HG03060 (cell line): Measurements from ENCODE around the gene VGLL1.

Source experiments
- ATAC-seq: cut with Tn5 transposase; IDR thresholded peaks from one replicate; pipeline ENCODE4 v1.9.1; 2021; ENCODE audit warnings: low read depth, moderate number of reproducible peaks; ENCODE audit not compliant: unreplicated experiment

VGLL1 gene, protein sequence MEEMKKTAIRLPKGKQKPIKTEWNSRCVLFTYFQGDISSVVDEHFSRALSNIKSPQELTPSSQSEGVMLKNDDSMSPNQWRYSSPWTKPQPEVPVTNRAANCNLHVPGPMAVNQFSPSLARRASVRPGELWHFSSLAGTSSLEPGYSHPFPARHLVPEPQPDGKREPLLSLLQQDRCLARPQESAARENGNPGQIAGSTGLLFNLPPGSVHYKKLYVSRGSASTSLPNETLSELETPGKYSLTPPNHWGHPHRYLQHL

DNA sequence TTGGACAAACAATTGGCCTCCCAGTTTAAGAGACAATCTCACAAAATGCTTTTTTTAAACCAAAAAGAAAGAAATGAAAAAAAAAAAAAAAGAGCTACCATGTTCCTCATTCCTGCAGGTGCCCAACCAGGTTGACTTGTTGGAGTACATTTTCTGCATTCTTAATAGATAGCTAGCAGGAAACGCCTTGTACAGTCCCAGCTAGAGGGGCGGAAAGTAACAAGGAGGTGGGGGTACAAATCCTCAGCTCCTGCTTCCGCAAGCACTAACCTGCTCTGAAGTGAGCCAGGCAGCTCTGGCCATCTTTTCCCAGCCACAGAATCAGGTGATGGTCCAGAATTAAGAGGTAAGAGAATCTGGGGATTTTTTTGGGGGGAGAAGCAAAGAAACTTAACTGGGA, at the start of gene VGLL1:
VGLL1 (plus strand) TSS at position 265 of the 400 bp plus-strand sequence. CDS start 3,806 bp downstream, outside the sequence.
- ATAC-seq = no peak

DNA sequence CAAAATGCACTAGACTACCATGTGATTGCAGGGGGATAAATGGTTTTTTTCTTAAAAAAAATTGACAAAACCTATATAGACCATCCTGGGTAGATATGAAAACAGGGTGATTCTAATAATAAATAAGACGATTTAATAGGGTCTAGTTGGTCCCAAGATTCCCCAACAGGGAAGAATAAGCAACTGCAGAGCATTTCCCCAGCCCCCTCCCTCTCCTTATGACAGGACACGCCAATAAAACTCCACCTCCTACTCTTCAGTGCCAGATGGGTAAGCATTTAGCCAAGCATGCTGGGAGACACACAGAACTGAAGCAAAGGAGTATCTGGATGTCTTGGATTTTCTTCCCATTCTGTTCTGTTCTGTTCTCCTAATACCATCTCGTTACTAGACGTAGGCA, 44.4 kb upstream of the VGLL1 start, which contains the start of gene BRS3:
BRS3 (plus strand) TSS at position 301 of the 400 bp plus-strand sequence. CDS start 168 bp downstream, outside the sequence.
- ATAC-seq = no peak

DNA sequence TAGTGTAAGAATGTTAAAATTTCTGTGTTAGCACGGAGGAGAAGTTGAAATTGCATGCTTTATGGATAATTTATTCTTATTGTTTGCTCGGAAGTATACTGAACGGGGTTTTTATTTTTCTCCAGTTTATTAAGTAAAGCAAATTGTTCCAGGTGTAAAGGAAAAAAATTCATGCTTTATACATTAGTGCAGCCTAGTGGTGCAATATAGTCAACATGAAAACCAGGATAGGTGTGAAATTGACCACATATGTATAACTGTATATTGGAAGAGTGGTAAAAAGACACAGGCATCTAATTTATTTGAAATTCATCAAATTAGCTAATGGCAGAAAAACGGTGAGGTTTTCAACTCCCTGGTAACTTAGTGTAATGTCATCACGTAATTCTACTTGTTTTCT, 43.3 kb upstream of the VGLL1 start:
- ATAC-seq = no peak

DNA sequence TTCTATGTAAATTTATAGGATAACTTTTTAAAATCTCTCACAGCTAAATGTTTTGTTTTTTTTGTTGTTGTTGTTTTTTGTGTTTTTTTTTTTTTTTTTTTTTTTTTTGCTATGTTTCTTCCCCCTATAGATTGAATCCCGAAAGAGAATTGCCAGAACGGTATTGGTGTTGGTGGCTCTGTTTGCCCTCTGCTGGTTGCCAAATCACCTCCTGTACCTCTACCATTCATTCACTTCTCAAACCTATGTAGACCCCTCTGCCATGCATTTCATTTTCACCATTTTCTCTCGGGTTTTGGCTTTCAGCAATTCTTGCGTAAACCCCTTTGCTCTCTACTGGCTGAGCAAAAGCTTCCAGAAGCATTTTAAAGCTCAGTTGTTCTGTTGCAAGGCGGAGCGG, 40.2 kb upstream of the VGLL1 start:
- ATAC-seq = no peak

DNA sequence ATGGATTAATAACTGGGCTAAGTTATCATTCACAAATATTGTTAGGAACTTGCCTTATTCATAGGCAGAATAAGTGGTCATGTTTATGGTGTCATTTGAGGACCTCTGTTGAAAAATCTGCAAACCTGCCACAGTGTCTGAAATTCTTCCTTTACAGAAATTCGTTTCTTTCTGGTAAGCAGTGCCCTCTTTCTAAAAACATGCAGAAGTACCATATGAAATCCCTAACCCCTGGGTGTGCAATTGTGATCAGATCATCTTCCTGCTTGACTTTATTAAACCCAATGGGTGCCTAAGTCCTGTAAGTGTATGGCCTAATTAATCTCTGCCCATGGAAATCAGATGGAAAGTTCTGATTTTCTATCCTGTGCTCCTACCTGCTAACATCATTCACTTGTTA, 39.0 kb upstream of the VGLL1 start:
- ATAC-seq = no peak

DNA sequence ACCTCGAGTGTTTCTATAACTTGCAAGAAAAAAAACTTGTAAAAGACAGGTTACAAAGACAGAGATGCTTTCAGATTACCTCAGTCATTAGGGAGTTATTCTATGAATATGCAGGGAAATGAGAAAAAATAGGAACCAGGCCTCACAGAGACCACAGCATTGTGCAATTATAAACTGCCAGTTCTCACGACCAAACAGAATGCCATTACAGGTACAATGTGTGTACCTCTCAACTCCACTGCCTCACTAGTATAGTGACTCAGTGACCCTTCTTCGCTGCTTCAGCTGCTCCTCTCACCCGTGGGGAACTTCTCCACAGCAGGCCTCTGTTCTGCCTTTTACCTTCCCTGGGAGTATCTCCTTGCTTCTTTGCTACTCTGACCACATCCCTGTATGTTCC, 37.0 kb upstream of the VGLL1 start:
- no peak for ATAC-seq

DNA sequence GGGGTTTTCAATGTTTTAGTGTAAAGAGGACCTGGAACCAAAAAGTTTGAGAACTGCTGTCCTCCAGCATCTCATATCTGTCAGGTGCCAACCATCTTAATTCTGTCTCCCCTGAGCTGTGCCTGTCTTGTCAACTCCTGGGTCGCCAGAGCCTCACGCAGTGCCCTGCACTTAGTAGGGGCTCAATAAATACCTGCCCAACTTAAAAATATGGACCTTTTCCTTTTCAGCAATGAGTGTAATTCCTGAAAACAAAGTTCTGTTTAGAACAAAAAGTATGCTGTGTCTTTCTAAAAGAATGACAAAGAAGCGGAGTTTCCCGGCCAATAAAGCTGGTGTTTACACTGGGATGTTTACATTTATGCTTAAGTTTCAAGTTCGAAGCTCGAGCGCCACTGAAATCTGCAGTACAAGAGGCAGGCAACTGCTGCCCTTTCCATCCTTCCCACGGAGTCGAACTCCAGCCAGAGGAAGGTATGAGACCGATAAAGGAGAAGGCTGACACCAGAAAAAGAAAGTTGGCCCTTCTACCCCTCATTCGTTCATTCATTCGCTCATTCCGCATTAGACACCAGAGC, 35.7 kb upstream of the VGLL1 start:
- no peak for ATAC-seq

DNA sequence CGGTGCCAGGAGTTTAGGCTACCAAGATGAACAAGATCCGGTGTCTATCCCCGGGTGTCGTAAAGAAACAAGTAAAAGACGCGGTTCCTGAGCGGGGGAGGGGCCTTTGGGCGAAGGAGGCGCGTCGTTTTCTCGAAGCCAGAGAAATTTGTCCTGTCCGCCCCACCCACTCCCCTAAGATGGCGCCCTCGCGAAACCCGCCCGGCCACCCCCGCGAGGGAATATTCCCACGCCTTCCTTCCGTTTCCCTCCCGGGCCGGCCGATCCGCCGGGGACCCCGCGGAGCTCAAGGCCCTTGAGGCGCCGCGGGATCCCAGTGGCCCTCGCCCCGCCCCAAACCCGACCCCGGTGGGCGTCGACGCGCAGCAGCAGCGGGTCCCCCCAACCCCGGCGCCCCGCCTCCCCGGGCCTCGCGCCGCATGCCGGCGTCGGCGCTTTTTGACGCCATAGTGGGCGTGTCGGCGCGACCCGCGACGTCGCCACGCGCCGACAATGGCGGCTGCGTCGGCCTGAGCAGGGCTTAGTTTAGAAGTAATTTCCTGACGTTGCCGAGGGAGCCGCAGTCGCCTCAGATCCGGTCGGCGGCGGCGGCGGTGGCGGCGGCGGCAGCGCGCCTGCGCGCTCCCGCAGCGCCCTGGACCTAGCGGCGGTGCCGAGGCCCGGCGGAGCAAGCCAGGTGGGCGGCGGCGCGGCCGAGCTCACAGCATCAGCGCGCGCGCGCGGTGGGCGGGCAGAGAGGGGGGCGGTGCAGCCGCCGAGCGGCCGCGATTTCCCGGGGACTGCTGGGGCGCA, 35.1 kb upstream of the VGLL1 start:
- peak; percentile 45 for ATAC-seq

DNA sequence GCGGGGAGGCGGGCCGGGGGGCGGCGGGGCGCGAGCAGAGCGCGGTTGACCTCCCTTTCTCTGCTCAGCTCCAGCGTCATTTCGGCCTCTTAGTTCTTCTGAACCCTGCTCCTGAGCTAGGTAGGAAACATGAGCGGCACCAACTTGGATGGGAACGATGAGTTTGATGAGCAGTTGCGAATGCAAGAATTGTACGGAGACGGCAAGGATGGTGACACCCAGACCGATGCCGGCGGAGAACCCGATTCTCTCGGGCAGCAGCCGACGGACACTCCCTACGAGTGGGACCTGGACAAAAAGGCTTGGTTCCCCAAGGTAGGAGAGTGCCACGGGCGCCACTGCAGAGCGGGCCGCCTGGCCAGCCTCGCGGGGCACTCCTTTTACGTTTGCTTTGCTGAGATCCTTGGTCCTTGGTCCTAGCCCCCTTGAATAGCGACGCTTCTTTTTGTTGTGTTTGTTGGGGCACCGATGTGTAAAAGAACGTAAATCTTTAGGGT, 34.4 kb upstream of the VGLL1 start, which contains the start of gene HTATSF1:
HTATSF1 (plus strand) TSS at position 37 of the 497 bp plus-strand sequence; CDS start at position 130, 93 bp downstream.
- ATAC-seq = peak; percentile 22

DNA sequence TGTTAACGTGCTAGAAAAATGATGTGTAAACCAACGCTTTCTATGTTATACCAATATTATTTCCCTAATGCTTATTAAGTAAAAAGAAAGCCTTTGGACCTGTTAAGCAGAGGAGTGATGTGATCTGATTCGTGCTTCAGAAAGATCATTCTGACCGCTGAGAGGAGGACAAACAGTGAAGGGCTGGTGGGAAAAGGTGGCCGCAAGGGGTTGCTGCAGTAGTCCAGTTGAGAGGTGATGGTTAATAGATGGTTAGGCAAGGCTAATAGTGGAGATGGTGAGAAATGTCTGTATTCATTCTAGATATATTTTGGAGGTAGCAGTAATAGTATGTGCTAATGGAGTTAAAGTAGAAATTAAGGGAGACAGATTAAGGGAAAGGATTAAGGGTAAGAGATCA, 12.9 kb upstream of the VGLL1 start:
- ATAC-seq = no peak

DNA sequence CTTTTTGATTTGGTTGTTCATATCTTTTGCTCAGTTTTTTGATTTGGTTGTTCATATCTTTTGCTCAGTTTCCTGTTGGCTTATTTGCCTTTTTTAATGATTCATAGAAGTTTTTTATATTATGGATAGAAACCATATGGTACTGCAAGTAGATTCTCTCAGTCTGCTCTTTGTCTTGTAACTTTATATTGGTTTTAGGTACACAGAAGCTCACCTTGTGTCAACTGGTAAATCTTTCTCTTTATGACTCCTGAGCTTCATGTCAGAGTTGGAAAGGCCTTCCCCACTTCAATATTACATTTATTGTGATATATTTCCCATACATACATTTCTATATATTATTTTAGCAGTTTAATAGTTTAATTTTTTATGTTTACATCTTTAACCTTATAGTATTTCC, 8.2 kb upstream of the VGLL1 start:
- ATAC-seq = no peak

DNA sequence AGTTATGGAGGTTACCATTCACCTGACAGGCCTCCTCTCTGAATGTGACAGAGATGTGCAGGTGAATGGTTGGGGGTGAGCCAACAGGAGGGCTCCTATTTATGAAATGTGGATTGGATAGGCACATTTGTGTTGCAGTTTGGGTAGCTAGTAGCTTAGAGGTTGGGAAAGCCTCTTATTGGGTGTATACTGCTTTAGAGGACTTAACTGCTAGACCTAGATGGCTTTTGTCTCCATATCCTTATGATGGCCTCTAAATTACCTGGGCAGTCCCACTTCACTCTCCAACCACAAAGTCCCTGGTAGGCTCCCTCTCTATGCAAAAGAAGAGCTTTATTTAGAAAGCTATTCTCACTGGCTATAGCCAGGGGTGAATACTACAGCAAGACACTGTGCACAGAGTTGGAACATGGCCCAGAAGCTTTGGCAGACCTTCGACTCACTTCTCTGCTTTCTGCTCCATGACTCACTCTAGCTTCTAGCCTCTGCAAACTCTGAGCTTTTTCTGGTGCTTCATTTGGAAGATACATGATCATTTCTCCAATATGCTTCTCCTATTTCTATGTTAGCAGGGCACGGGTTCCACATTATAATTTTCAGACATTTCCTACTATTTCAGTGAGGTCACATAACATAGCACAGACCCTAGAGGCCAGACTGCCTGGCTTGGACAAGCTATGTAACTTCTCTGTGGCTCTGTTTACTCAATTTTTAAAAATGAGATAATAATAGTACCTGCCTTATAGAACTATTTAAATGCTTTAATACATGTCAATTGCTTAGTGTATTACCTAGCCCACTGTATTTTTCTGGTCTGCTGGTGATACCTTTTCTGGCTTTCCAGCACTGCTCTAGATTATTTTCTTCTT, 6.0 kb upstream of the VGLL1 start:
- ATAC-seq = no peak

DNA sequence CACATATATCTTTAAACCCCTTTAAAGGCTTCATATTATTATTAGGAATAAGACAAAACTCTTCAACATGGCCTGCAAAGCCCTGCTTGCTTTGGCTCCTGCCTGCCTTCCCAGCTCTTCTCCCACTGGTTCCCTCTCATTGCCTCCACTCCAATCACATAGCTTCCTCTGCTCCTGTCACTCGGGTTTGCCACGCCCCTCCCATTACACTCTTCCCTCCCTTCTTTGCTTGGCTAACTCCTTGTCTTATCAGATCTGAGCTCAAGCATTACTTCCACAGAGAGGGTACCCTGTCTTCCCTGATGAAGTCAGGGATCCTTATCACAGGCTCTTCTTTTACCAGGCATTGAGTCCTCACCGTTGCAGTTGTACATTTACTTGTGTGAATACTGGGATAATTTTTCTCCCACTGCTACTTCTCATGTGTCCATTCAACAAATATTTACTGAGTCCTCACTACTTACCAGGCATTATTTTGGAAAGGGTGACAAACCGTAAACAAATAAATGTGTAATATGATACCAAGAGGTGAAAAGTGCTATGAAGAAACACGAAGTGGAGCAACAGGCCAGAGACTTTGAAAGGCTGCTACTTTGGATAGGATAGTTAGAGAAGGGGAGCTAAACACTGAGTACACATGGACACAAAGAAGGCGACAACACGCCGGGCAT, 3.2 kb upstream of the VGLL1 start:
- ATAC-seq = no peak

DNA sequence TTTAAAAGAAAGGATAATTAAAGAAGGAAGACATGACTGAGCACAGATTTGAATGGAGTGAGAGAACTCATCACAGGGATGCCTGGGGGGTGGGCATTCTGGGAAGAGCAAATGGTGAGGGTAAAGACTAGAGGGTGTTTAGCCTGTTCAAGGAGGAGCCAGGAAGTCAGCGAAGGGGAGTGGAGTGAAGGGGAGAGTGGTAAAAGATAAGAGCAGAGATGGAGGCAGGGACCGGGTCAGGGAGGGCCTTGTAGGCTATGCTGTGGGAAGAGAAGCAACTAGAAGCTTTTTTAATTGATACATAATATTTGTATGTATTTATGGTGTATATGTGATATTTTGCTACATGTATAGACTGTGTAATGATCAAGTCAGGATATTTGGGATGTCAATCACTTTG, 2.2 kb upstream of the VGLL1 start:
- no peak for ATAC-seq

DNA sequence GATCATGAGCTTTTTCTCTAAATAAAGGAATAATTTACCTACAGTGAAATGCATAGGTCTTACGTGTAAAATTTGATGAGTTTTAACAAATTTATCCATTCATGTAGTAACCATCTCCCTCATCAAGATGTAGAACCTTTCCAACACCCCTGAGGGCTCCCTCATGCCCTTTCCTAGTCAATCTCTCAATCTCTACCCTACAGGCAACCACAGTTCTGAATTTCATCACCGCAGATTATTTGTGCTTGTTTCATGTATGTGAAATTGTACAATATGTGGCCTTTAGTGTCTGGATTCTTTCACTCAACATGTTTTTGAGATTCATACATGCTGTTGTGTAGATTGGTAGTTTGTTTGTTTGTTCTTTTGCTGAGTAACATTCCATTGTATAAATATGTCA, 2.1 kb downstream of the VGLL1 start:
- no peak for ATAC-seq

DNA sequence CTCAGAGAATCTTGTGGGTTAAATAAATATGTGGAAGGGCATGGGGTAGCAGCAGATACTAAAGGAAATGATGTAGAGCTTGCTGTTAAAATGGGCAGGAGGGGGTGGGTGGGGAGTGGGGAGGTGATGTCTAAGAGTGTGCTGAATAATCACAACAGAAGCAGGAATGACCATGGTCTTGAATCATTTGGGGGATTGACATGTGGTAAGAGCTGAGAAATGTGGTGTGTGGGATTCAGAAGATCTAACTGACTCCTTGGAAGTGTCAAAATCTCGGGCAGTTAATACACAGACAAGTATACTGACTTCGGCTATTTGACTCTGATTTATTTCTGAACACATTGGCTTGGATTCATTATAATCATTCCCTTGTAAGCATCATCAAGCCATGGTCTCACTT, 6.8 kb downstream of the VGLL1 start:
- ATAC-seq = no peak

DNA sequence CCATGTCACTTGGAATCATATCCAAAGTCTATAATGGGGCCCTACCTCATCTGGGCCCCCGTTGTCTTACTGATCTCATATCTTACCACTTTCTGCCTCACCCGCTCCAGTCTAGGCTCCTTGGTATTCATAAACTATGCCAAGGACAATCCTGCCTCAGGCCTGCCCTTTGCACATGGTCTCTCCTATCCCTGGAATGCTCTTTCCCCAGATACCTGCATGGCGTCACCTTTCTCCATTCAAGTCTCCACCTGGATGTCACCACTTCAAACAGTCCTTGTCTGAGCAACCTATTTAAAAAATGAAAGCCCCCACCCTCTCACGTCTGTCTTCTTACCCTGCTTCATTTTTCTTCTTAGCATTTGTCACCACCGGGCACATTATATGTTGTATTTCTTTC, 8.2 kb downstream of the VGLL1 start:
- no peak for ATAC-seq

DNA sequence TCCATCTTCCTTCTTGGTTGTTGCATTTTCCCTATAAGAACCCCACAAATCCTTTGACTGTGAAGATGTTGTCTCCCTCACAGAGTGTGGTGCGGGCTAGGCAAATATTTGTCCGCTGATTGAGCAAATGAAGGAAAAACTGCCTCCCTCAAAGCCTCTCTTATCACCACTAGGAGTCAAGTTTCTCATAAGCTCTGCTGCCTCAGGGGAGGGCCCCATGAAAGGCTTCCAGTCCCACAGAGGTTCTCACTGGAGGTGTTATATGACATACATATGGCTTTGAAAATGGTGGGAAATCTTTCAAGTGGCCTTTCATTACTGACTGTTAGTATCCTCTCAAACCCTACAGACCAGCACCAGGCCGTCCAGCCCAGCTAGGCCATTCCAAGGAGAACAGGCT, 9.3 kb downstream of the VGLL1 start:
- ATAC-seq = no peak

DNA sequence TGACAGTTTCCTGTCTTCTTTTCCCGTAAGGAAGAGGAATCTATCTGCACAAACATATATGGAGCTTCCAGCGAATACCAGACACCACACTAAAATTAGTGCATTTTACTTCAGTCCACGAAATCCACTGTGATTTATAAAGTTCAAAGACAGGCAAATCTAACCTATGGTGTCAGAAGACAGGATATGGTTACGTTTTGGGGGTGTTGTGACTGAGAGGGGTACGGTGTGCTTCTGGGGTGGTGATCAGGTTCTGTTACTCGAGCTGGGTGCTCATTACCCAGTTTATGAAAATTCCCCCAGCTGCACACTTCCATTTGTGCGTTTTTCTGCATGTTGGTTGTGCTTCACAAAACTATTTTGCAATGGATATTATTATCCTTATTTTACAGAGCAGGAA, 10.3 kb downstream of the VGLL1 start:
- ATAC-seq = no peak

DNA sequence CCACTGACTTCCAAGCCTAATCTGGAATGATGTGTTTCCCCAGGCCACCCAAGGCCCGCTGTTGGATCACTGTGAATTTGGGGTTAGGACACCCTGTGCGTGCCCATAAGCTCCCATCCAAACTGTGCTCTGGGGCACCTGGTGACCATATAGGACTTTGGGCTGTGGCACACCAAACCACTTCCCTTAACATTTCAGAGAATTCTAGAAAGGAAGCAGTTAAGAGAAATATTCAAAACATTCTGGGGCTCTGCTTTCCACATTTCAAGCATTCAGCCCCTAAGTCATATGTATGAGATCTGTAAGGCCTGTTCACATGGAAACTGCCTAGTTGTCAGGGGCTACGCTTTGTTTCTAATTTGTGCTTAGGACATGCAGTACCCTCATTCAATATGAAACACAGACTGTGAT, 14.4 kb downstream of the VGLL1 start:
- no peak for ATAC-seq
